ENCODE results near the gene GEMIN7. TPM values are rescaled to one million over a fixed set of nuclear protein-coding genes. Genes with fewer than 3 reads are reported as not detected.
"Not testable (repeated sequence)": the region's sequence is repeated elsewhere in the genome, so short reads cannot be mapped to it uniquely, and the experiment has no call there.

Gene GEMIN7
- total RNA-seq, 6 experiments from 2014 or later, result 10.9 to 27.5 (median 14.0) TPM

GRCh38 chr19:45118106-45118505 lies 39.0 kb downstream of the GEMIN7 start:
- Histone ChIP-seq H3K4me1 (peaks cover 0 to 9% (median 4%) of the 10 kb centered on the region in 4 donors), H3K36me3 (no peaks in the 10 kb centered on the region), H3K27me3 (no peaks in the 10 kb centered on the region), H3K9me3 (no peaks in the 10 kb centered on the region), H3K4me3 (no peak overlapping the region), H3K27ac (no peak overlapping the region)
- ATAC-seq, result no peak
- WGBS (ENCODE audit: insufficient coverage, low coverage, low lambda C conversion rate, missing lambda C conversion rate), result 45% methylated on average over 2 of the region's 5 CpGs
- no peak for DNase-seq
- intact Hi-C loops (cut with DNase I), result no loop called here
- TF ChIP-seq CTCF (IDR thresholded peaks at IDR 0.05), result no peak
- TF ChIP-seq POLR2A (IDR thresholded peaks at IDR 0.05), result no peak

- H3K4me1 ChIP-seq; DNase-seq; intact Hi-C loops (cut with DNase I); ATAC-seq; H3K36me3 ChIP-seq; H3K4me3 ChIP-seq; H3K27me3 ChIP-seq; H3K27ac ChIP-seq; H3K9me3 ChIP-seq: not testable (repeated sequence)
- 52% methylated on average over 13 of the region's 18 CpGs for WGBS (ENCODE audit: insufficient coverage, low coverage, low lambda C conversion rate, missing lambda C conversion rate)
Measured at GRCh38 chr19:45118591-45119355, 39.7 kb downstream of the GEMIN7 start.

GRCh38 chr19:45119582-45119981 lies 40.5 kb downstream of the GEMIN7 start:
- 81% methylated on average over 5 of the region's 6 CpGs for WGBS (ENCODE audit: insufficient coverage, low coverage, low lambda C conversion rate, missing lambda C conversion rate)
- no peaks in the 10 kb centered on the region for H3K36me3 ChIP-seq
- H3K4me3 ChIP-seq, result no peak overlapping the region
- H3K27ac ChIP-seq, result no peak overlapping the region
- no peaks in the 10 kb centered on the region for H3K4me1 ChIP-seq
- ATAC-seq (no peak), DNase-seq (no peak)
- intact Hi-C loops (cut with DNase I), result no loop called here
- H3K27me3 ChIP-seq, result no peaks in the 10 kb centered on the region
- H3K9me3 ChIP-seq, result no peaks in the 10 kb centered on the region
- TF ChIP-seq POLR2A (IDR thresholded peaks at IDR 0.05) (no peak), CTCF (IDR thresholded peaks at IDR 0.05) (no peak)

- Histone ChIP-seq H3K9me3 (no peaks in the 10 kb centered on the region), H3K4me3 (no peak overlapping the region), H3K27me3 (no peaks in the 10 kb centered on the region), H3K36me3 (no peaks in the 10 kb centered on the region), H3K4me1 (no peaks in the 10 kb centered on the region), H3K27ac (no peak overlapping the region)
- intact Hi-C loops (cut with DNase I), result no loop called here
- ATAC-seq (no peak), DNase-seq (no peak)
- 74% methylated on average over 8 of the region's 11 CpGs for WGBS (ENCODE audit: insufficient coverage, low coverage, low lambda C conversion rate, missing lambda C conversion rate)
- TF ChIP-seq CTCF (IDR thresholded peaks at IDR 0.05), result no peak
- TF ChIP-seq POLR2A (IDR thresholded peaks at IDR 0.05), result no peak
Measured at GRCh38 chr19:45121827-45122345, 42.8 kb downstream of the GEMIN7 start.

- Histone ChIP-seq H3K27me3 (no peaks in the 10 kb centered on the region), H3K9me3 (no peaks in the 10 kb centered on the region), H3K4me1 (no peaks in the 10 kb centered on the region), H3K36me3 (no peaks in the 10 kb centered on the region), H3K4me3 (no peak overlapping the region), H3K27ac (no peak overlapping the region)
- TF ChIP-seq CTCF (IDR thresholded peaks at IDR 0.05), result no peak
- 47% methylated on average over 4 of the region's 6 CpGs for WGBS (ENCODE audit: insufficient coverage, low coverage, low lambda C conversion rate, missing lambda C conversion rate)
- DNase-seq (no peak), ATAC-seq (no peak)
- intact Hi-C loops (cut with DNase I), result no loop called here
Measured at GRCh38 chr19:45122832-45123231, 43.8 kb downstream of the GEMIN7 start.
